Measurements from ENCODE around the gene MEOX1. TPM values are rescaled to one million over a fixed set of nuclear protein-coding genes. Genes with fewer than 3 reads are reported as not detected.

Gene MEOX1
- total and polyA plus RNA-seq, 2 of the 8 experiments (the other 6 are each of a cell fraction or from before 2014, with no cell fraction given): not detected

- TF ChIP-seq CHD7 (IDR thresholded peaks at IDR 0.05; ENCODE audit: insufficient replicate concordance, low read length) (no peak), RAD21 (IDR thresholded peaks at IDR 0.05 in 1 of 2, conservative IDR thresholded peaks at IDR 0.05 in 1 of 2; ENCODE audit: low read depth in 2 of 2, low read length in 2 of 2) (no peak), KDM4A (IDR thresholded peaks at IDR 0.05; ENCODE audit: low read depth, low read length, severe bottlenecking) (no peak), E2F6 (IDR thresholded peaks at IDR 0.05) (no peak), TBP (IDR thresholded peaks at IDR 0.05; ENCODE audit: low read depth, low read length) (no peak), CHD2 (IDR thresholded peaks at IDR 0.05; ENCODE audit: low read length) (no peak)
These were observed 34.1 kb downstream of the MEOX1 start (continued) for GRCh38 chr17:43627653-43628052.
